VCaP (cell line): Measurements from ENCODE around the gene WDFY4.

Experiments
- H3K27ac ChIP-seq: fragments of 450-650 bp; 2 replicates; pipeline ENCODE4 v1.5.1; 2017
- CTCF ChIP-seq: fragments of 450-650 bp; conservative IDR thresholded peaks from 2 replicates; pipeline ENCODE4 v1.5.1; 2017; ENCODE audit warnings: mild to moderate bottlenecking, moderate library complexity

Gene WDFY4

DNA sequence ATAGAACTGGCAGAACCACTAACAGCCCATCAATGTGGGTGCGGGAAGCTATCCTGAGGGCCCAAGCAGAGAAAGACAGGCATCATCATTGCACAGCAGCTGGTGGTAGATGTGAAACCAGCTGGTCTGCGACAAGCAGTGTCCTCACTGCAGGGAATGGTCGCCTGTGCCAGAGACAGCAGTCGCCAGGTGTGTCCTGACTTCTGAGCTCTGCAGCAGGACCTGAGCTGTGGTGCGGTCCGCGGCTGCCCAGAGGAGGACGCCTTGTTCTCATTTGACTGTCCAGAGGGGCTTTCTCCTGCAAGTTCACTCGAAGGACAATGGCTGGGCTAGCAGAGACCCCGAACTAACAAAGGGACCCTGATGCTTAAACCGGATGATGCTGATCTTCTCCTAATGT lies 157.6 kb downstream of the WDFY4 start:
- TF ChIP-seq CTCF = no peak
- no peak overlapping the region for H3K27ac ChIP-seq

DNA sequence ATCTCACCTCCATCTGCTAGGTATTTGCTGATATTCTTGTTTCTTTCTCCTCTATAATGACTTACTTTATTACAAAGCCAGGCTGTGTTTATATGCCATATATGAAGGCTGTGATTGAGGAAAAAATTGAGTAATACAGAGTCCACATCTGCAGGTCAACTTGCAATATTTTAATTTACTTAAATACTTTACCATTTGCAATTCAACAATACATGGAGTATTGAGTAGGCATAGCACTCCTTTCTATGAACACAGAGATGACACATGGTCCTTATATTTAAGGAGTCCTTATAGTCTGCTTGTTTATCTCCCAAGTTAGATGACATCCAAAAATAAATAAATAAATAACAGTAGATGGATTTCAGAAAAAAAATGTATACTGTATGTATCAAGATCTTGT lies 158.5 kb downstream of the WDFY4 start:
- TF ChIP-seq CTCF = no peak
- H3K27ac ChIP-seq = no peak overlapping the region

DNA sequence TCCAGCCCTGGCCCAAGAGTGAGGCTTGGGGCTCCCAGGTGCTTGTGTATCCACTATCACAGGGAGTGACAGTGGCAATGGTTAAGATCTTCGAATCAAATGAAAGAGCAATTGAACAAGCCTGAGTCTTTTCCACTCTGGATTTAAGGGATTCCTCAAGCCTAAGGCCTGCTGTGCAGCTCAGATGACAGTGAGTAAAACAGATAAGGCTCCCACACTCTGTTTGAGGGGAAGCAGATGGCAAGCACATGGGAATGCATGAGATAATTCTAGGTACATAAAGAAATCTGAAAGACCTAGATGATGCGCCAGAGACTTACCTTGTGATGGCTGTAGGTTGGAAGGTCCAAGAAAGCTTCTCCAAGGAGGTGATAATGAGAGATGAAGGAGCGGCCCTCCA lies 159.9 kb downstream of the WDFY4 start:
- TF ChIP-seq CTCF = no peak
- H3K27ac ChIP-seq = no peak overlapping the region

DNA sequence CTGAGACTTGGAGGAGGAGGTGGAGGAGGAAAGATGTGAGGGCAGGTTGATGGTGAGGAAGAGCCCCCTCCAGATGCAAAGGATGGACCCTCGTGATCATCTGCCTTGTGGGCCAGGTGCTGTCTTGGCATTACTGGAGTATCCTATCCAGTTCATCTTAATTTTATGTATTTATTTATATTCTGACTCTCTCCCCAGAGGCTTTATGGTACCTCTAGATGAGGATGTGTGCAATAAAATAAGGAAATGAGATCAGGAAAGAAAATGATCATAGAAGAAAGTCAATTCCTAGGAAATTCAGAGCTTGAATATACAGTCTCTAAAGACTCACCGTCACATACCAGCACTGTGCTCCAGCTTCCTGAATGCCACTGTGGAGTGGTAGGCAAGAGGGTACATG lies 160.8 kb downstream of the WDFY4 start:
- no peak for TF ChIP-seq CTCF
- no peak overlapping the region for H3K27ac ChIP-seq

GRCh38 chr10:48847691-48848090 lies 163.0 kb downstream of the WDFY4 start:
- no peak overlapping the region for H3K27ac ChIP-seq
- no peak for TF ChIP-seq CTCF

DNA sequence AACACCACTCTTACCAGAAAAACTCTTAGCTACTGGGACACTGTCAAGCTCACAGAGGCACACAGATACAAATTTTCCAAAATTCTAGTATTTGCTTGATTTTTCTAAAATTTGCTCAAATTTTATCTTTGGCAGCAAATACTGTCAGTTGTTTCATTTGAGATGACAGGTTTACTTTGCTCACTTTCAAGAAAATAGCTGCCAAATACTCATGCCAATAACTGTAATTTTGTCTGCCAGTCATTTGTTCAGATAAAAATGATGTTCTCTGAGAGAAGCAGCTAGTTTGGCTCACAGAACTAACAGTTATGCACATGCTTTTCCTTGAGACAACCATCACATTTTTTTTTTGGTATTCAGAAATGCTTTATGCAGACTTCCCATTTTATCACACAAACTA lies 172.2 kb downstream of the WDFY4 start:
- TF ChIP-seq CTCF = no peak

GRCh38 chr10:48872234-48872633 lies 187.6 kb downstream of the WDFY4 start:
- H3K27ac ChIP-seq = no peak overlapping the region

More for the DNA sequence above, 172.2 kb downstream of the WDFY4 start:
- no peak overlapping the region for H3K27ac ChIP-seq

More at GRCh38 chr10:48872234-48872633, 187.6 kb downstream of the WDFY4 start:
- TF ChIP-seq CTCF = no peak
